WERI-Rb-1 (cell line): Measurements from ENCODE around the gene CCDC102B.

Experiments used
- DNase-seq: peaks from one replicate; pipeline ENCODE4 v3.0.0-alpha.2; 2020
- H3K27ac ChIP-seq: fragments of 250-450 bp; sonication (Bioruptor Pico); 2 replicates; pipeline ENCODE4 v1.5.1; 2020; ENCODE audit warnings: mild to moderate bottlenecking, moderate library complexity
- H3K27me3 ChIP-seq: fragments of 250-450 bp; sonication (Bioruptor Pico); 2 replicates; pipeline ENCODE4 v1.5.1; 2021; ENCODE audit warnings: mild to moderate bottlenecking, low read depth, moderate library complexity; ENCODE audit not compliant: insufficient read depth, severe bottlenecking
- H3K36me3 ChIP-seq: fragments of 250-450 bp; sonication (Bioruptor Pico); 2 replicates; pipeline ENCODE4 v1.5.1; 2020; ENCODE audit warnings: mild to moderate bottlenecking, moderate library complexity
- H3K4me3 ChIP-seq: 2 replicates; pipeline ENCODE4 v1.5.1; 2011; ENCODE audit warnings: low read depth, mild to moderate bottlenecking, control low read depth, low read length
- H3K9me3 ChIP-seq: fragments of 250-450 bp; sonication (Bioruptor Pico); 2 replicates; pipeline ENCODE4 v1.5.1; 2021; ENCODE audit warnings: mild to moderate bottlenecking, moderate library complexity; ENCODE audit not compliant: severe bottlenecking
- CTCF ChIP-seq: IDR thresholded peaks from 2 replicates; pipeline ENCODE4 v1.5.1; 2011; ENCODE audit warnings: low read depth, mild to moderate bottlenecking, control low read depth, inconsistent platforms, low read length

The CCDC102B gene

DNA sequence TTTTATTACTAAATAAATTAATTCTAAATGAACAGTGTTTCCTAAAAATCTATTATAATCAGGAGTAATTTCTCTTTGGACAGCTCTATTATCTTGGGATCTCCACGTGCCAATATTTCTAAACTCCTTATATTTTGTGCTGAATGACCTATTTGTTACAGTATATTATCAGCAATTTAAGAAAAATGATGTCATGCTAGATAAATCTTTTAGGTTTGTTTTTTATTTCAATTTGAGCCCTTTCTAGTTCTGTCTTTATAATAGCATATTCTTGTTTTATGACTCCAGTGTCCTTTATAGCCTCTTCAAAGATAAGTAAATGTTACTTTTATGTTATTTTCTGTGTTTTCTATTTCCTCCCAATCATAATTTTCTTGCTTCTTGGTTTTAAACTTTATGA, 269.2 kb downstream of the CCDC102B start:
- H3K27me3 ChIP-seq, result no peaks in the 10 kb centered on the region
- no peaks in the 10 kb centered on the region for H3K9me3 ChIP-seq
- no peaks in the 10 kb centered on the region for H3K36me3 ChIP-seq
- no peak for TF ChIP-seq CTCF
- no peak overlapping the region for H3K4me3 ChIP-seq
- DNase-seq, result no peak
- H3K27ac ChIP-seq, result no peak overlapping the region

- TF ChIP-seq CTCF, result no peak
- no peaks in the 10 kb centered on the region for H3K36me3 ChIP-seq
- no peak for DNase-seq
- H3K27me3 ChIP-seq, result no peaks in the 10 kb centered on the region
- H3K4me3 ChIP-seq, result no peak overlapping the region
- H3K27ac ChIP-seq, result no peak overlapping the region
- H3K9me3 ChIP-seq, result no peaks in the 10 kb centered on the region
Measured at GRCh38 chr18:69071680-69072079, 273.8 kb downstream of the CCDC102B start.

DNA sequence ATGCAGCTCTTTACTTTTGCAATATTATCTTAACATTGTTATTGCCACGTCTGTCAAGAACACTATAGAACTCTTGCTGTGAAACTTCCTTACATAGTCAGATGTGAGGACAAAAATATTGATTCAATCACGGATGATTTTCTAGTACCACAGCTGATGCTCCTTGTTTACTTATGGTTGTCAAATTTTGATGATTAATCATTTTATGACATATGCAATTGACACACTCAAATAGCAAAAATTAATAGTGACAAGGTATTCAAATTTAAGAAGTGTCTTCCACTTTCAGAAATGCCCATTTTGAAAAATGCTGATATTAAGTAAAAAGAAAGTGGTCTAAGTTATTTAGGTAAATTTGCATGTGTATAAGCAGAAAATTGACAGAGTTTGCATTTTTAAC, 284.0 kb downstream of the CCDC102B start:
- TF ChIP-seq CTCF, result no peak
- Histone ChIP-seq H3K27ac (no peak overlapping the region), H3K4me3 (no peak overlapping the region), H3K27me3 (no peaks in the 10 kb centered on the region), H3K36me3 (no peaks in the 10 kb centered on the region), H3K9me3 (no peaks in the 10 kb centered on the region)
- no peak for DNase-seq

GRCh38 chr18:69082499-69082898, 284.6 kb downstream of the CCDC102B start:
- no peak for DNase-seq
- TF ChIP-seq CTCF, result no peak
- no peaks in the 10 kb centered on the region for H3K36me3 ChIP-seq
- no peak overlapping the region for H3K27ac ChIP-seq
- H3K9me3 ChIP-seq, result no peaks in the 10 kb centered on the region
- no peak overlapping the region for H3K4me3 ChIP-seq
- H3K27me3 ChIP-seq, result no peaks in the 10 kb centered on the region

DNA sequence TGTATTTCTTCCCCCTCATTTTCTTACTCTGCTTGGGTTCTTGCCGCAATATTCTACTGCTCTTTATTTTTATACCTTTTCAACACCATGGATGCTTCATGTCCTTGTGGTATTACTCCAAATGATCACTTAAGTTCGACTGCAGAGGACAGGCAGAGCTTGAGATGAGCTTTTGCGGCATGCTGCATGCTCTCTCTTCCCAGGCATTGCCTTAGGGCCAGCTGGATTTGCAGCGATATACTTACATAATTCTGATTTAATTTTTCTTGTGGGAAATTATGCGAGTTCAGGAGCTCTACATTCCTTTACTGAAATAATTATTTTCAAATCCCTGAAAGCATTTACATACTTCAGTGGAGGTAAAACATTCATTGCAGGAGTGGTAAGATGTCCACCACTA, 288.1 kb downstream of the CCDC102B start:
- Histone ChIP-seq H3K36me3 (no peaks in the 10 kb centered on the region), H3K27me3 (no peaks in the 10 kb centered on the region), H3K27ac (no peak overlapping the region), H3K4me3 (no peak overlapping the region), H3K9me3 (no peaks in the 10 kb centered on the region)
- DNase-seq, result no peak
- no peak for TF ChIP-seq CTCF

DNA sequence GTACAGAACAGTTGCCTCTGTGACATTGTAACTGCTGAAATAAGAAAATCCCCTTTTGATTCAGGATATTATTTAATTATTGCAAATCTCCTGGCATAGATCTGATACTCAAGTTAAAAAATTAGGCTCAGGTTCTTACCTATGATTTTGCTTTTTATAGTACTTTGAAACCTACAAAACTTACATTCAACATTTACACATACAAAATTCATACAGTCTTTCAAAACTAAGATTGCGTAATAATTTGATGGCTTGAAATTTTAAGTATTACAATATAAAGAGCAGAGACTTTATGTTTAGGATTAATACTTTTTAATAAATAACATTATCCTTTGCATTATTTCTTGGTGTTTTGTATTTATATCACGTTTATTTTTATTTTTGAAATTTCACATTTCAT, 291.1 kb downstream of the CCDC102B start:
- H3K9me3 ChIP-seq, result no peaks in the 10 kb centered on the region
- no peak overlapping the region for H3K27ac ChIP-seq
- TF ChIP-seq CTCF, result no peak

More for the DNA sequence above, 291.1 kb downstream of the CCDC102B start:
- Histone ChIP-seq H3K4me3 (no peak overlapping the region), H3K27me3 (no peaks in the 10 kb centered on the region), H3K36me3 (no peaks in the 10 kb centered on the region)
- DNase-seq, result no peak
